Measurements from ENCODE around the gene MTHFR.

DNA sequence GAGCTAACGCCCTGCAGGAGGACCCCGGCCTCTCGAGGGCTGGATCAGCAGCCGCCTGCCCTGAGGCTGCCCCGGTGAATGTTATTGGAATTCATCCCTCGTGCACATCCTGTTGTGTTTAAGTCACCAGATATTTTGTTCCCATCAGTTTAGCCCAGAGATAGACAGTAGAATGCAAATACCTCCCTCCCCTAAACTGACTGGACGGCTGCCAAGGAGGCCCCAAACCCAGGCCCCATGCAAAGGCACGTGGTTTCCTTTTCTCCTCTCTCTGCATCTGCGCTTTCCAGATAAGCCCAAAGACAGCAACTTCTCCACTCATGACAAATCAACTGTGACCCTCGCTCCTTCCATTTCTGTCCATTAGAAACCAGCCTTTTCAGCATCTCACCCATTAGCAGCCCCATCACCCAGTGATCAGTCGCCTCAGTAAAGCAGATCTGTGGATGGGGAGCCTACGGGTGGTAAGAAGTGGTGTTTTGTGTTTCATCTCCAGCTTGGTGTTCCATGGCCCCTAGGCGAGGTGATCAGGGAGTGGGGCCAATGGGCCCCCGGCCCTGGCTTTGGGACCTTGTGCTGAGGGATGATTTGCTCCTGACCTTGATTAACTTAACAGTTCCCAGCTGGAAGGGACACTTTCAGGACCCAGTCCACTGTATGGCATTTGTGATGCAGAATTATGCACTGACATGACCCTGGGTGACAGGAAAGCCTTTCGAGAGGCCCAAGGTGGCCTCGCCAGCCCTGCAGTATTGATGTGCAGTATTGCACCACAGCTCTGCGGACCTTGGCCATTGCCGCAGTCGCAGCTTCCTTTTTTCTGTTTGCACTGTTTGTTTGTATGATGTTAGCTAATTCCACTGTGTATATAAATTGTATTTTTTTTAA, 36.6 kb upstream of the MTHFR start:
- TF ChIP-seq, protein P1, sequence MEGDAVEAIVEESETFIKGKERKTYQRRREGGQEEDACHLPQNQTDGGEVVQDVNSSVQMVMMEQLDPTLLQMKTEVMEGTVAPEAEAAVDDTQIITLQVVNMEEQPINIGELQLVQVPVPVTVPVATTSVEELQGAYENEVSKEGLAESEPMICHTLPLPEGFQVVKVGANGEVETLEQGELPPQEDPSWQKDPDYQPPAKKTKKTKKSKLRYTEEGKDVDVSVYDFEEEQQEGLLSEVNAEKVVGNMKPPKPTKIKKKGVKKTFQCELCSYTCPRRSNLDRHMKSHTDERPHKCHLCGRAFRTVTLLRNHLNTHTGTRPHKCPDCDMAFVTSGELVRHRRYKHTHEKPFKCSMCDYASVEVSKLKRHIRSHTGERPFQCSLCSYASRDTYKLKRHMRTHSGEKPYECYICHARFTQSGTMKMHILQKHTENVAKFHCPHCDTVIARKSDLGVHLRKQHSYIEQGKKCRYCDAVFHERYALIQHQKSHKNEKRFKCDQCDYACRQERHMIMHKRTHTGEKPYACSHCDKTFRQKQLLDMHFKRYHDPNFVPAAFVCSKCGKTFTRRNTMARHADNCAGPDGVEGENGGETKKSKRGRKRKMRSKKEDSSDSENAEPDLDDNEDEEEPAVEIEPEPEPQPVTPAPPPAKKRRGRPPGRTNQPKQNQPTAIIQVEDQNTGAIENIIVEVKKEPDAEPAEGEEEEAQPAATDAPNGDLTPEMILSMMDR (IDR thresholded peaks at IDR 0.05; ENCODE audit: poor library complexity, severe bottlenecking), result no peak
- TF ChIP-seq TAF1 (IDR thresholded peaks at IDR 0.05; ENCODE audit: low read depth) (no peak), RAD21 (conservative IDR thresholded peaks at IDR 0.05) (no peak)

Data from neural cell (in vitro differentiated cells).